GM18505 (cell line): ENCODE measurements around the gene HIPK2.

Experiments used
- ATAC-seq: cut with Tn5 transposase; IDR thresholded peaks from one replicate; pipeline ENCODE4 v1.9.1; 2021; ENCODE audit not compliant: unreplicated experiment
- POLR2A ChIP-seq: IDR thresholded peaks from 4 replicates; pipeline ENCODE4 v1.6.1; 2011; ENCODE audit warnings: borderline replicate concordance; ENCODE audit not compliant: insufficient read depth, insufficient read length; ENCODE audit errors: extremely low read depth

The HIPK2 gene

DNA sequence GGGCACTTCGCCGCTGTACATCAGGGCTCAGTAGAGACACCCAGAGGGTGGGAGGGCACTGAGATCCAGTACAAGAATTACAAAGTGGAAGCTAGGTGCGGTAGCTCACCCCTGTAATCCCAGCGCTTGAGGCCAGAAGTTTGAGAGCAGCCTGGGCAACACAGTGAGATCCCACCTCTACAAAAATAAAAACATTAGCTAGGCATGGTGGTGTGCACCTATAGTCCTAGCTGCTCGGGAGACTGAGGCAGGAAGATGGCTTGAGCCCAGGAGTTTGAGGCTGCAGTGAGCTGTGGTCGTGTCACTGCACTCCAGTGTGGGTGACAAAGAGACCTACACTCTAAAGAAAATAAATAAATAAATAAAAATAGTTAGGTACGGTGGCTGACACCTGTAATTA, 190.3 kb downstream of the HIPK2 start:
- ATAC-seq = no peak

DNA sequence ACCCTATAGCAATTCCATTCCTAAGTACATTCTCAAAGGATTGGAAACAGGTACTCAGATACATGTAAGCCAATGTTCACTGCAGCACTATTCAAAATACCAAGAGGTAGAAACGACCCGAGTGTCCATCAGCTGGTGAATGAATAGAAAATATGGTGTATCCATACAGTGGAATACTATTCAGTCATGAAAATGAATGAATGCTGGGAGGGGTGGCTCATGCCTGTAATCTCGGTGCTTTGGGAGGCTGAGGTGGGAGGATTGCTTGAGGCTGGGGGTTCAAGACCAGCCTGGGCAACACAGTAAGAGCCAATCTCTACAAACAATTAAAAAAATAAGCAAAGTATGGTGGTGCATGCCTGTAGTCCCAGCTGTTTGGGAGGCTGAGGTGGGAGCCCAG, 191.5 kb downstream of the HIPK2 start:
- no peak for ATAC-seq
- no peak for TF ChIP-seq POLR2A

More for the DNA sequence above, 190.3 kb downstream of the HIPK2 start:
- no peak for TF ChIP-seq POLR2A

DNA sequence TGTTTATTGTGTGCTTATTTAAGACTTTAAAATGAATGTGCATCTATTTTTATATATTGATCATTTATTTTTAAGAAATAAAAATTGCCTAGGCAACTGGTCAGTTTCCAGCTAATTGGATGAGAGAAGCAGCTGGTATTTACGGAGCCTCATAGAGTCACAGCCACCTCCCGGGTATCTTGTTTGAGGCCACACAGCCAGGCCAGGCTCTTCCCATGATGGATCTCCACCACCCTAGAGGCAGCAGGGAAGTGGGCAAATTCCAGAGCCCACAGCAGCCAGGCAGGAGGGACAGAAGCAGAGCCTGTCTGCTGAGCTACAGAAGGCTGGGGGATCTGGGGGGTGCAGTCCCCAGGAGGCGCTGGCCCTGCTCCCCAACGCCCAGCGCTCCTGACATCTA, 192.8 kb downstream of the HIPK2 start:
- ATAC-seq = no peak
- TF ChIP-seq POLR2A = no peak

DNA sequence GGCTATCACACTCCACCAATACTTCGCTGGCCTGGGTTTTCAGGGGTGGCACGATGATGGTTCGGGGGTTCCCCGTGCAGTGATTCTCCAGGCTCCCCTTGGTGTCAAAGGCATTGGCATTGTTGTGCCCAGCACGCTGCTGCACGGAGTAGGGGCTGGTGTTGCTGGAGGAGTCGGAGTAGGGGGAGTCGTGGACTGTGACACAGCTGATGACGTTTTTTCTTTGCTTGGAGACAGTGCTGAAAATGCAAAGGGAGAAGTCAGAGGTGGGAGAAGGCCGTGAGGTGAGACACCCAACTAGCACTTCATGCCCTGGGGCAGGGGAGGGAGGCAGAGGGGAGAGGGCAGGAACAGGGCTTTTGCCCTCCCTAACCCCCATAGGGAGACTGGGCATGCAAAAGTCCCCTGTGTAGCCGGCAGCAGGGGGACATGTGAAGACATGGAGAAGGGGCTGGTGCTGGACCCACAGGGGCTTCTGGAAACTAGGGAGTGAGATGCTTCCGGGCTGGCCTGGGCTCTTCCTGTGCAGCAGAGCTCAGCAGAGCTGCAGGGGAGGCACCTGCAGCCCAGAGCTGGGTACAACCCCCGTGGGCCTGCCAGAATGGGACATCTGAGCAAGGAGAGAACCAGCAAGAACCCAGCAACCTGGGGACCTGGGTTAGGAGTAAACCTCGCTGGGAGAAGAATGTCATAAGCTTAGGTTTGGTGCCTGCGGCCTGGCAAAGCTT, 193.8 kb downstream of the HIPK2 start:
- no peak for TF ChIP-seq POLR2A
- ATAC-seq = no peak

DNA sequence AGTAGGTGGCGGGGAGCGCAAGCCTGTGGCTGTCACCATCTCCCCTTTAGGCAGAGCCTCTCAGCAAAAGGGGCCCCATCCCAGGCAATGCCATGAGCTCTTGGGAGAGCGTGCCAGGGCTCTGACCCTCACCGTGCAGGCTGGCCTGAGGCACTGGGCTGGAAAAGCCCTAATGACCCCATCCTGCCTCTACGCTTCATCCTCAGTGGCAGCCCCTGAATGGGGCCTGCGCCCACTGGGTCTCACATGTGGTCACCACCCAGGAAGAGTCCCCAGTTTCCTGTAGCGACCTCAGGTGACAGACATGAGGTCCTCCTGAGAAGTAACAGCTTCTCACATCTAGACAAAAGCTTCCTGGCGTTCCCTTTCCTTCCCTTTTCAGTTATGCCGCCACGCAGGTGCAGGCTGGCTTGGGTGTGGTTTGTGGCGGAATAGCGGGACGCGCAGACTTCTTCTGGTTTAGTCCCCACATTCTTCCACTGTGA, 195.1 kb downstream of the HIPK2 start:
- no peak for ATAC-seq
- TF ChIP-seq POLR2A = no peak

DNA sequence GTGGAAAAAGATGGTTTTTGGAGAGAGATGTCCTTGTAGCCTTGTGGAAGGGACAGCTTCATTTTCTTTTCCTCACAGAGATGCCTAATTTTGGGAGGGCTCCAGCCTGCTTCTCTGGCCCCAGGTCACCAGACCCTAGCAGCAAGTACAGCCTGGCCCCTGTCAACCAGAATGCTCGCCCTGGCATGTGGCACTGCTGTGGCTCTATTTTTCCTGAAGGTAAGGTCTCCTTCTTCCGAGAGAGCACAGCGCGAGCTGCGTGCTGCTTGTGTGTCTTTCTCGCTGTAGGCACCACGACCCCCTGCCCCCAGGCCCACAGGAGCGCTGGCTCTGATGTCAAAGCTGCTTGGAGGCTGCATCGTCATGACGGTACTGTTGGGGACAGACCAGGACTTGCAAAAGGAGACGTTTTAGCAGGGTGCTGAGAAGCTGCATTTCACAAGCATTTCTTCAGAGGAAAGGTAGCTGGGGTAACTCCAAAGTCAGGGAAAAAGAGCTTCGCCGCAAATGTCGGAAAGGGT, 195.6 kb downstream of the HIPK2 start:
- no peak for ATAC-seq
- TF ChIP-seq POLR2A = no peak

DNA sequence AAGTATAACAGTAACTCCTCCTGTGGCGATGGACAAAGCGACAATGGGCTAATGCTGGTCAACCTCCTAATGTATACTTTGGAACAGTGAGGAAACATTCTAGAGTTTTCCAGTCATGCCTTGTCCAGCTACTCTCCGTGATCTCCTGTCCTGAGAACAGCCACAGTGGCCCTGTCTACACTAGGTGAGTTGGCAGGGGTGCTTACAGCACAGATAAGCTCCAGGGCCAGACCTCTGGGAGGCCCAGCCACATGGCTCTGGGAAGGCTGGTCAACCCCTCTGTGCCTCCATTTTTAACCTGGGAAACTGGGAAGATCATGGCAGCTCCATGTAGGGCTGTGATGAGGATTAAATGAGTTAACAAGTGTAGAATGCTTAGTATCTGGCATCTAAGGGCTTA, 197.4 kb downstream of the HIPK2 start:
- ATAC-seq = no peak
- TF ChIP-seq POLR2A = no peak

DNA sequence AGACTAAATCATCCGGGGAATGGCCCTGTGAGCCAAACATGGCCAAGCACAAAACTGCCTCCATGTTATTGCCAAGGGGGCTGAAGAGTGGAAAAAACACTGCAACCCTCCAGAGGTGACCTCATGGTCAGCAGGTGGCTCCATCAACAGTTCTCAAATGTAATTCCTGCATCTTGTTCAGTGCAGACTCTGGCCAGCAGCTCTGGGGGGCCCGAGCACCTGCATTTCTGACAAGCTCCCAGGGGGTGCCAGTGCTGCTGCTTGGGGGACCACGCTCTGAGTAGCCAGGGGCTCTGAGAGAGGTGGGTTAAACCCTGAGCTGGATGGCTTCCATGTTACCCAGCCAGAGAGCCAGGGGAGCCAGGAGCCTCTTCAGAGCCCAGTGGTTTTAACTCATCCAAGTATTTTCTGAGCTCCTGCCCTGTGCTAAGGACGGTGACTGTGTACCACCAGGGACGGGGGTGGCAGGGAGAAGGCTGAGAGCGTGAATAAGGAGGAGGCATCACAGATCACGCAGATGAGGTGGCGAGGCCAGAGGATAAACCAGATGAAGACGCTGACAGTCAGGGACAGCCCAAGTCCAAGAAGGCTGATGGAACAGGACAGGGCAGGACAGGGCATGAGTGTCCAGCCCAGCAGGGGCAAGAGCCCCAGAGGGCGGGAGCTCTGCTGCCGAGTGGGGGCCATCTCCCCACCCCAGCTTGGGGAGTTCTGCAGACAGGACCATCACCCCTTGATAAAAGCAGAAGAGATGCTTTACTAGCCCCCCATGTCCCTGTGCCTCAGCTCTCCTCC, 201.4 kb downstream of the HIPK2 start:
- TF ChIP-seq POLR2A = no peak
- ATAC-seq = no peak

DNA sequence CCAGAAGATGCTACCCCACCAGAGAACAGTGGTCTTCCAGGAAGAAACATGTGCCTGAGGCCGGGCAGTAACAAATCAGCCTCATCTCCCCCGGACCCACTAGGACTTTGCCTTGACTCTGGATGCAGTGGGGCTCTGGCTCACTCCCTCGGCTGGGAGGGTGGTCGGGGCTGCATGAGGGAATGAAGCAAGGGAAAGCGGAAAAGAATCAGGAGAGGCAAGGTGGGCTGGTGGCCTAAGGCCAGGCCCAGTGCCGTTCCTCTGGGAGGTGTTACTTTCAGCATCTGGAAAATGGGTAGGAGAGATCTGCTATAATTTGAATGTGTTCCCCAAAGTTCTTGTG, 202.5 kb downstream of the HIPK2 start:
- no peak for ATAC-seq
- TF ChIP-seq POLR2A = no peak

DNA sequence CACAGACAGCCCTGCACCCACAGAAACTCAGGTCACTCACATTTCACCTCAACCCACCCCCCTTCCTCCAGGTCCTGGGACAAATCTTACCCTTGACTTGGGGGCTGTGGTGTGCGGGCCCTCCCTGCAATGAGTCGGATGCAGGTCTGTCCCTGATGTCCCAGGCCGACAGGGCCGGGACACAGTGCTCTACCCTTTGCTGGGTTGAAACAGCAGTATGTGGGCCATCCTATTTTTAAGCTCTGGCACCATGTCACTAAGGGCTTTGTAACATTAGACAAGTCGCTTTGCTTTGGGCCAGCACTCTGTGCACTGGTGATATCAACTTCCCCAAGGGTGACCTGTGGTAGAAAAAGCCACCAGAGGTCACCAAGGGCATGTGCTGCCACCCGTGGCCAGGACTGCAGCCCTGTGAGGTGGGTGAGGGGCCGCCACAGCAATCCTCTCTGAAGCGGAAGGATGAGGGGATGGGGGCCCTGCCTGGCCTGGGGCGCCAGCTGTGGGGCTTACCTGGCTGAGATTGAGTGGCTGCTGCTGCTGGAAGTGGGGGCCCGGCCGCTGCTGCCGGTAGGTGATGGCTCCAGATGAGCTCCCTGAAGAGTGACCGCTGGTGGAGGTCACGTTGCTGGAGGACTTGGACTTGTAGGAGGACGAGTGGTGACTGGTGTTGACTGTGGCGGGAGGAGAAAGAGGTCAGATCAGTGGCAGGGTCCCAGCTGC, 203.0 kb downstream of the HIPK2 start:
- ATAC-seq = no peak
- TF ChIP-seq POLR2A = no peak

DNA sequence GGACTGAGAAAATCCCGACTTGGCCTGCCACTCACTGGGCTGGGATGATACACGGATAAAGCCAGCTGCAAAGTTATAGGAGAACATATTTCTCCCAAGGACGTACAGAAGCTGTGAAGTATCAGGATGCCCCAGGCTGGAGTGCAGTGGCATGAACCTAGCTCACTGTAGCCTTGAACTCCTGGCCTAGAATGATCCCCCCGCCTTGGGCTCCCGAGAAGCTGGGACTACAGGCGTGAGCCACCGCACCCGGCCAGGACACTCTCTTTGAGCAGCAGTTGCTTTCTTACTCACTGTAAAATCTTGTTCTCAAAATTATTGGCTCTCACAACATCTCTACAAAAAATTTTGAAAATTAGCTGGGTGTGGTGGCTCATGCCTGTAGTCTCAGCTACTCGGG, 203.9 kb downstream of the HIPK2 start:
- ATAC-seq = no peak
- TF ChIP-seq POLR2A = no peak

DNA sequence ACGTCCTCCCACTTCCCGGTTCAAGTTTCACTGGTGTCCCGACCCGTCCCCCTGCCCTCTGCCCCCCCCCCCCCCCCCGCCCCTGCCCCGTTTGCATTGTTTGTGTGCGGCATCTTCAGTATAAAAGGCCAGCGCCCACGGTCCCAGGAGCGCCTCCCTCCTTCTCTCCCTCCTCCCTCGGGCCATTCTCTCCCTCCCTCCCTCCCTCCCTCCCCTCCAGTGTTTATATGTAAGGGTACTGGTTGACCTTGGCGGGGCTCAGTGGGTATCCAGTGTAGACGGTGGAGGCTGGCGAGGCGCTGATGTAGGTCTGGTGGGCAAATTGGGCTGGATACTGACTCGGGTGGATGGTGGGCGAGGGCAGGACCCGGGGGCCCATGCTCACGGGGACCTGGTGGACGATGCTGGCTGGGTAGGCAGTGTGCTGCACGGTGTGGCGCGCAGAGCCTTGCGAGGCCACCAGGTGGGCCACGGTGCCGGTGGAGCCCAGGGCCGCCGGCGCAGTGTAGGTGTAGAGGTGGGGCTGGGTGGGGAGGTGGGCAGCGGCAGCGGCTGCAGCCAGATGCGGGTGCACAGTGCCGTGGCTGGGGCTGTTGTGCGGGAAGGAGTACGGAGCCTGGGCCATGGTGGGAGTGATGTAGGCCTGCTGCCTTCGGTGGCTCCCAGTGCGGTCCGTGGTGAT, 205.0 kb downstream of the HIPK2 start:
- no peak for TF ChIP-seq POLR2A
- ATAC-seq = no peak

DNA sequence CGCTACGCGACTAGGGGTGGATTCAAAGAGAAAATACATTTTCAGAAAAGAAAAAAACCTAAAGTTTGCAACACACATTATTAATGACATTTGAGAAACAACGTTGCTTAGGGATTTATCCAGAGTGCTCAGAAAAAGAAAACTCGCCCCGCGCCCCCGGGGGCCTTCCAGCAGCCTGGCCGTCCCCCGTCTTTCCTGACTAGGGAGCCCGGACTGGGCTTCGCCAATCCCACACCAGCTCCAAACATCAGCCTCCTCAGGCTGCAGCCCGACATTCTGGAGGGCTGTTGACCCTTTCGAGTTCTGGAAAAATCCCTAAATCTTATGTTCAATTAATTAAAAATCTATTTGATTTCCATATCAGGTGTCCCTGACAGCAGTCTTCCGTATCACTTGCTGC, 205.7 kb downstream of the HIPK2 start:
- no peak for ATAC-seq
- TF ChIP-seq POLR2A = no peak
